ENCODE measurements around the gene SERAC1. TPM values are rescaled to one million over a fixed set of nuclear protein-coding genes. Genes with fewer than 3 reads are reported as not detected.
"Not testable (repeated sequence)": the region's sequence is repeated elsewhere in the genome, so short reads cannot be mapped to it uniquely, and the experiment has no call there.

SERAC1 gene
- total RNA-seq, 1 donor from 2014 or later = 16.6 TPM

DNA sequence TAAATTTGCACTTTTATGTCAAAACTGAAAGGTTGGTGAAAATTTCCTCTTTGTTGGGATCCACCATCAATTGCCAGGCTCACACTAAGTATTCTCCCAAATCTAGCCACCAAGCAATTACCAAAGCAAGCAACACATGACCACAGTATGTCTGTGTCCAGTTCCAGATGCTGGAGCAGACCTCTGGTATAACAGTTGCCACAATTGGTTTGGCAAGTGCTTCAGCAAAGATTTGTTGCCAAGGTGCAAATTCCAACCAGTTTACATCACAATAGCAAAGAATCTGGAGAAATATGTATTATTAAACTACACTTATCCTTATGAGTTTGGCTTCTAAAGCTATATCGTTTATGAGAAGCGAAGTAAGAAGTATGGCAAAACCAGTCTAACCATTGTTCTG is 6.5 kb upstream of the SERAC1 start:
- DNase-seq (ENCODE audit: low spot score) = peak; percentile 29

DNA sequence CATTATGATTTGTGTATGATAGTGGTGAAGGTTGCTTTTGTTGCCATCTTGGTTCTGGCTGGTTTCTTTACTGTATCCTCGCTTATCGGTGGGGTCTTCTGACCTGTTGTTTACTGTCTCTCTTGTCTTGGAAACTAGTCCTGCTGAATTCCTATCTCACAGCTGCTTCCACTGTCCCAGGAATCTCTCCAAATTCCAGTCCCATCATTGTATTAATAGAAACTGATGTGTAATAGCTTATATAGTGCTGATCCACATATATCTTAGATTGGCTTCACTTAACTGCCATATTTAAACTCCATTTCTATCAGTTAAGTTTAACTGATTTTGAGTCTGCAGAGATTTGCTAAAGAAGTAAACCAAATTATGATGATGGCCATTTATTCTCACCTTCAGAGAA is 6.0 kb upstream of the SERAC1 start:
- no peak for DNase-seq (ENCODE audit: low spot score)

DNA sequence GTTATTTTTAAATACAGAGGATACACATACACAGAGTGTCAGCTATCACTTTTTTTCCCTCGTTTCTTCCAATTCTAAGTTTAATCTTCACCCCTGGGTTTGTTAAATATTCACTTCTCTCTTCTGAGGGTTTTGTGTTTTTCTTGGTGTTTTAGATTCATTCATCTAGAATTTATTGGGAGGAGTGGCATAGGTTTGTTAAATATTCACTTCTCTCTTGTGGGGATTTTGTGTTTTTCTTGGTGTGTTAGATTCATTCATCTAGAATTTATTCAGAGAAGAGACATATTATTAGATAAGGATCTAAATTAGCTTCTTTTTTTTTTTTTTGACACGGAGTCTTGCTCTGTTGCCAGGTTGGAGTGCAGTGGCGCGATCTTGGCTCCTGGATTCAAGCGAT is 3.9 kb upstream of the SERAC1 start:
- DNase-seq (ENCODE audit: low spot score) = no peak

GRCh38 chr6:158170656-158171081 is 2.6 kb upstream of the SERAC1 start:
- DNase-seq (ENCODE audit: low spot score) = no peak

GRCh38 chr6:158169634-158170033 is 1.6 kb upstream of the SERAC1 start:
- not testable (repeated sequence) for DNase-seq (ENCODE audit: low spot score)

GRCh38 chr6:158165919-158166416 is 2.1 kb downstream of the SERAC1 start:
- no peak for DNase-seq (ENCODE audit: low spot score)

DNA sequence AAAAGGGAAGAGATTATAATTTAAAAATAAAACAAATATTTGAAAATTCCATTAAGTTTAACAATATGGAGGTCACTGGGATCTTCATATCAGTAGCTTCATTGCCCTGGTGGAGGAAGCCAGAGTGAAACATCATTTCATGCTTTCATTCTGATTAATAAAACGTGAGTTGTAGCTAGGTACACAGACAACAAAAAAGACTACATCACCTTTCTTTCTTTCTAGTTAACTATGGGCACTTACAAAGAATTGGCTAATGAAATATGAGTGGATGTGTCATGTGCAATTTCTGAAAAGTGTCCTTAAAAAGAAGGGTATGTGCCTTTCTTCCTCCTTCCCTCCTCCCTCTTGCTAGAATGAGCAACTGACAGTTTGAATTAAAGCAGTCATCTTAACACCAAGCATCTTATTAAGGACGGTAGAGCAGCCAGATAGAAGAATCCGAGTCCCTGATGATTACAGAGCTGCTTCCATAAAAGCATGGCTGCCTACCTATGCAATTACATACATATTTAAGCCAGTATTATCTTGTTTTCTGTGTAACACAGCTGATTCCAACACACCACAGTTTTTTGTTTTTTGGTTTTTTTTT is 3.4 kb downstream of the SERAC1 start:
- DNase-seq (ENCODE audit: low spot score) = no peak

DNA sequence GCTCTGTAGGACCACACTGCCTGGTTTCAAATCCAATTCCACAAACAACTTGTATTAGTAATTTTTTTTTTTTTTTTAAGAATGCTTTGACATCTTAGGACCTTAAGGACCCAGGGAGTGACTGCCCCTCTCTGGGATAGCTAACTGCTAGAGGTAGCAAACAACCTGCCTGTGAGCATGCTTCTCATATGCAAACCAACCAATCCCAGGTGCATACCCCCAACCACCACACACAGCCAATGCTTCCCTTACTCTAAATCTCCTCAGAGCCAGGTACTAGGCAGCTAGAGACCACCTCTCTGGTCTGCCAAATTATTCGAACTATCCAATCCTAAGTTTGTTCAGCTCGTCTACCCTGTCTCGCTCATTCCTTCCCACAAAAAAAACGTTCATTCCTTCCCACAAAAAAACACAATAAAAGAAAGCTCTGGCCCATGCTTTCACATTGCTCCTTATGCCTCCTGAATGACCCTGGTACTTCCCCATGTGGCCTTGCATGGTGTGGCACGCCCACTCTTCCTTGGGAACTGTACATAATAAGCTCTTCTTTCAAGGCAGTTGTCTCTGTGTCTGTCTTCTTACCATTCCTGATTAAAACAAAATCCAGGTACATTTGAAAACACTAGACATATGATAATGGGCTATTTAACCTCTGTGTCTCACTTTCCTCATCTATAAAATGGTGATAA is 6.4 kb downstream of the SERAC1 start:
- DNase-seq (ENCODE audit: low spot score) = no peak

DNA sequence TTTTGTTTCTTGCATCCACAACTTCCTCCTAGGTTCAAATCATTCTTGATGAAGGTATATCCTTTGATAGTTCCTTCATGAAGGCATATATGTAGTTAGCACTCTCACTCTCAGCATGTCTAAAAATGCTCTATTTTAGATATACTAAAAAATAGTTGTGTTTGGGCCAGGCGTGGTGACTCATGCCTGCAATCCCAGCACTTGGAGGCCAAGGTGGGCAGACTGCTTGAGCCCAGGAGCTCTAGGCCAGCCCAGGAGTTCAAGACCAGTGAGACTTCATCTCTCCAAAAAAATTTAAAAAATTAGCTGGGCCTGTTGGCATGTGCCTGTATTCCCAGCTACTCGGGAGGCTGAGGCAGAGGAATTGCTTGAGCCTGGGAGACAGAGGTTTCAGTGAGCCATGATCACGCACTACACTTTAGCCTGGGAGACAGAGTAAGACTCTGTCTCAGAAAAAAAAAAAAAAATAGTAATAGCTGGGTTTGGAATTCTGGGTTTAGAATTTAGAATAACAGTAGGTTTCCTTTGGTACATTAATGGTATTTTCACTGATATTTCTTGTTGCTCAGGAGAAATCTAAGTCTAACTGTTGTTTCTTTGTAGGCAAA is 7.0 kb downstream of the SERAC1 start:
- DNase-seq (ENCODE audit: low spot score) = no peak

GRCh38 chr6:158158748-158159147 is 9.3 kb downstream of the SERAC1 start:
- DNase-seq (ENCODE audit: low spot score) = no peak

DNA sequence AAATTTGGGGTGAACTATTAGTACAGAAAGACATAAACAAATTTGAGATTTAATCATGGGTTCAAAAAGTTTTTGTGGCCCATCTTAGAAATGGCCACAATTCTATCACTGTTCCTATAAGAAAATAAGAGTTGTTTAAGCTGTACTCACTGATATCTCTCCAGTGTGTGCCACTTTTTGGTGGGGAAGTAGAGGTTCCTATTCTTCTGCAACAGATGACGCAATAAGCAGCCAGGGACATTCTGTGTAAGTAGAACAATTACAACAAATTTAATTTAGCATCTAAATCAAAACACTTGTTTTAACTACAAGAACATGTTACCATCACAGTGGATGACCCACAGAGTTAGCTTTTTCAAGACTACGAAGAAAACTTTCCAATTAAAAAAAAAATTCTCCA is 9.9 kb downstream of the SERAC1 start:
- no peak for DNase-seq (ENCODE audit: low spot score)

DNA sequence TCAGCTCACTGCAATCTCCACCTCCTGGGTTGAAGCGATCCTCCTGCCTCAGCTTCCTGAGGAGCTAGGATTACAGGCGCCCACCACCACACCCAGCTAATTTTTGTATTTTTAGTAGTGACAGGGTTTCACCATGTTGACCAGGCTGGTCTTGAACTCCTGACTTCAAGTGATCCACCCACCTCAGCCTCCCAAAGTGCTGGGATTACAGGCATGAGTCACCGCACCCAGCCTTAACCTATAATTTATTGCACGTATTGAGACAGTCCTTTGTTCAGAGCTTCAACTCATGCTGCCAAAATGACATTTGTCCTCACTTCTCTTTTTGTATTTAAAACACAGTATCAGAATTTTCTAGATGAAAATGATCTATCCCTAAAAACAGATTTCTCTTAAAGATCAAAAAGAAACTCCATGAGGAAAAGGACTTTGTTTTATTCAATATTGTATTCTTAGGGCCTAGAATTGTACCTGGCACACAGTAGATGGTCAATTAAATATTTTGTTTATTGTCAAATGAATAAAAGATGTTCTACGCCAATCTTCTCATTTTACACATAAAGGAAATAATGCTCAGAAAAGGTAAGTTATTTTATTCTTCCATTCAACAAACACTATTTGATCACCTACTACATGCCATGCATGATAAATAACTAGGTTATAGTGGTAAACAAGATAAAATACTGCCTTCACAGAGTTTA is 10.8 kb downstream of the SERAC1 start:
- no peak for DNase-seq (ENCODE audit: low spot score)

DNA sequence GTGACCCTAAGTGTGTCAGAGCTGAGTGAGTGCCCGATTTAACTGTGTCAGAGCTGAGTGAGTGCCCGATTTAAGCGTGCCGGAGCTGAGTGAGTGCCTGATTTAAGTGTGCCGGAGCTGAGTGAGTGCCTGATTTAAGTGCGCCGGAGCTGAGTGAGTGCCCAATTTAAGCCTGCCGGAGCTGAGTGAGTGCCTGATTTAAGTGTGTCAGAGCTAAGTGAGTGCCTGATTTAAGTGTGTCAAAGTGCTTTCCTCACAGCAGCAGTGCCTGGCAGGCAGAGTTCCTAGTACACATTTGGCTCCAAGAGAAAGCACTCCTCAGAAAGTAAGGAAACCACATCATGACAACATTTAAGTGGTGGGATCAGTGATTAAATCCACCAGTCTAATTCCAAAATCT is 13.2 kb downstream of the SERAC1 start:
- no peak for DNase-seq (ENCODE audit: low spot score)

GRCh38 chr6:158153576-158153975 is 14.5 kb downstream of the SERAC1 start:
- no peak for DNase-seq (ENCODE audit: low spot score)

GRCh38 chr6:158152659-158153058 is 15.4 kb downstream of the SERAC1 start:
- DNase-seq (ENCODE audit: low spot score) = no peak

DNA sequence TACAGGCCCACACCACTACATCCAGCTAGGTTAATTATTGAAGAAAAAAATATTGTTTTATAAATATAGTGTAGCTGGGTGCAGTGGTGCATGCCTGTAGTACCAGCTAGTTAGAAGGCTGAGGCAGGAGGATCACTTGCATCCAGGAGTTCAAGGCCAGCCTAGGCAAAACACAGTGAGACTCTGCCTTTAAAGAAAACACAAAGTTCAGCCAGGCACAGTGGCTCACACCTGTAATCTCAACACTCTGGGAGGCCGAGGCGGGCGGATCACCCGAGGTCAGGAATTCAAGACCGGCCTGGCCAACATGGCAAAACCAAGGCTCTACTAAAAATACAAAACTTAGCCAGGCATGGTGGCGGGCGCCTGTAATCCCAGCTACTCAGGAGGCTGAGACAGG is 16.0 kb downstream of the SERAC1 start:
- not testable (repeated sequence) for DNase-seq (ENCODE audit: low spot score)

DNA sequence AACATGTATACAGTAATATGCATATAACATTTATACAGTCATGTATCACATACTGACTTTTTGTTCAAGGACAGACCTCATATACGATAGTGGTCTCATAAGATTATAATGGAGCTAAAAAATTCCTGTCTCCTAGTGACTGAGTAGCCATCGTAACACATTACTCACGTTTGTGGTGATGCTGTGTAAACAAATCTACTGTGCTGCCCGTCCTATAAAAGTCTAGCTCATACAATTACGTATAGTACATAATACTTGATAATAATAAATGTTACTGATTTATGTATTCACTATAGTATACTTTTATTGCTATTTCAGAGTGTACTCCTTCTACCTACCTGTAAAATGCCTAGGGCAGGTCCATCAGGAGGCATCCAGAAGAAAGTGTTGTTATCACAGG is 17.4 kb downstream of the SERAC1 start:
- no peak for DNase-seq (ENCODE audit: low spot score)

DNA sequence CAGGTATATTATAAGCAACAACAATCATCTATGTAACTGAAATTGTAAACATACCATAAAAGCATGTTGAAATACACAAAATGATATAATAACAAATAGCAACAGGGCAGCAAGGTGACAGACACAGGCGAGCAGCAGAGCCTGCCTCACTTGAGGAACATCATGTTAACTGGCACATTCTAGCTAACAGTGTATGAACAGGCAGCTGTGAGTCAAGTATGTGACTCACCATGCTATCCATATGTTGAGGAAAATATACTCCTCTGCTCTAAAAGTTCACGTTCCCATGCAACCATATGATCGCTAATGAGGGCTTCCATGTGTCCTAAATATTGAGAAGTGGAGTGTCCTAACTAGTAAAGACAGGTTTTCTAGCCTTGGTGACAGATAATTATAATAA is 18.4 kb downstream of the SERAC1 start:
- DNase-seq (ENCODE audit: low spot score) = no peak

DNA sequence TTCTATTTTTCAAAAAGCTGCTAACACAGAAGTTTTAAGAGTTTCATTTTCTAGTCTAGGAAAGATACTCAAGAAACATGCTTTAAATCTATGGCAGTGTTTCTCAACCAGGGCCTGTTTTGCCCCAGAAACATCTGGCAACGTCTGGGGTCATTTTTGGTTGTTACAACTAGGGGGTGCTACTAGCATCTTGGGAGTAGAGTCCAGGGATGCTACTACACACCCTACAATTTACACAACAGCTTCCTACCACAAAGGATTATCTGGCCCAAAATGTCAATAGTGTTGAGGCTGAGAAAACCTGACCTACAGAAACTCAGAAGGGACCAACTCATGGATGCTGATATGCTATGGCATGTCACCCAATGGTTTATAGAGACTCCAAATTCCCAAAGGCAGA is 24.4 kb downstream of the SERAC1 start:
- DNase-seq (ENCODE audit: low spot score) = no peak

DNA sequence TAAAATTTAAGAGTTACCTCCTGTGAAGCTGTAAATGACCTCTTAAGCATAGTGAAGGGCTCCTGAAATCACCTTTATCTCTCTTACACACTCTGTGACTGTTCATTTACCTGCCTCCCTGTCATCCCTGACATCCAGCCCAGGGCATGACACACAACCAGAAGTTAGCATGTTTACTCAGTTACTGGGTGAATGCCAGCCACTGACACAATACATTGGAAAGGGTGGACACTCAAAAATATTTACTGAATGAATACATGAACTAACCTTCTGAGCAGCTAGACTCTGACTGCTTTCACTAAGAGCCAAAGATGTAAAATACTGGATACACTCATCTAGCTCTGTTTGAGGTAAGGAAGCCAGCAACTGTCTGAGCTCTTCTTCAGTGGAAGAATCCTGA is 25.3 kb downstream of the SERAC1 start:
- DNase-seq (ENCODE audit: low spot score) = peak; percentile 68

- no peak for DNase-seq (ENCODE audit: low spot score)
Observed at GRCh38 chr6:158131926-158132325, 36.1 kb downstream of the SERAC1 start.

- DNase-seq (ENCODE audit: low spot score) = no peak
Observed at GRCh38 chr6:158125271-158125670, 42.8 kb downstream of the SERAC1 start.

DNA sequence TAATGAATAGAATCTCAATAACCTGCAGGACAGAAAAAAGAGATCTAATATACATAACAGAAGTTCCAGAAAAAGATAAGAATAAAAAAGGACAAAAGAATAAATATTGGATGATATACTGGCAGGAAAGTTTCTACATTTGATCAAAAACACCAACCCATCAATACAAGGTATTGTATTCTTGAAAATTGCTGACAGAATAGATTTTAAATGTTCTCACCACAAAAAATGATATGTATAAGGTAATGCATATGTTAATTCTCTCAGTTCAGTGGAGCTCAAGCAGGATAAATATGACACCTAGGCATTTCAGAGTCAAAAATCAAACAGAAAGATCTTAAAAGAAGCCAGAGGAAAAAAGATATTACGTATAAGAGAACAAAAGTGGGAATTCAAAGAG is 43.8 kb downstream of the SERAC1 start:
- no peak for DNase-seq (ENCODE audit: low spot score)

All from mucosa of gallbladder (tissue), 1 donor.